KOPT-K1 (cell line): ENCODE measurements around the gene RIC1.
"Not testable (repeated sequence)": the region's sequence is repeated elsewhere in the genome, so short reads cannot be mapped to it uniquely, and the experiment has no call there.

ENCODE experiments used
- H3K27ac ChIP-seq: fragments of 200-600 bp; sonication (generic); 2 replicates; pipeline ENCODE4 v1.5.1; 2016; ENCODE audit warnings: antibody characterized with exemption, mild to moderate bottlenecking, low read depth, low read length; ENCODE audit not compliant: poor library complexity, severe bottlenecking
- H3K36me3 ChIP-seq: fragments of 200-600 bp; sonication (generic); 2 replicates; pipeline ENCODE4 v1.5.1; 2017; ENCODE audit warnings: antibody characterized with exemption, mild to moderate bottlenecking, low read length, moderate library complexity; ENCODE audit not compliant: insufficient read depth
- H3K9me3 ChIP-seq: fragments of 200-600 bp; sonication (generic); 2 replicates; pipeline ENCODE4 v1.5.1; 2017; ENCODE audit warnings: antibody characterized with exemption, low read length, mild to moderate bottlenecking; ENCODE audit not compliant: insufficient read depth, poor library complexity, severe bottlenecking

Gene RIC1

DNA sequence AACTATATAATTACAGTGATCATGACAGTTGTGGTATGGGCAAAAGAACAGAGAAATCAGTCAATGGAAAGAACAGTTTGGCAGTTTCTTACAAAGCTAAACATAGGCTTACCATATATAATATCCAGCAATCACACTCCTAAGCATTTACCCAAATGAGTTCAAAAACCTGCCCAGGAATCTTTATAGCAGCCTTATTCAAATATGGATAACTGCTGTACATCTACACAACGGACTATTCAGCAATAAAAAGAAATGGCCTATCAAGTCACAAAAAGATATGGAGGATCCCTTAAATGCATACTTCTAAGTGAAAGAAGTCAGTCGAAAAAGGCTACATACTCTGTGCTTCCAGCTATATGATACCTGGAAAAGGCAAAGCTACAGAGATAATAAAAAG is 167.4 kb downstream of the RIC1 start:
- Histone ChIP-seq H3K27ac (no peak overlapping the region), H3K36me3 (no peaks in the 10 kb centered on the region), H3K9me3 (no peaks in the 10 kb centered on the region)

DNA sequence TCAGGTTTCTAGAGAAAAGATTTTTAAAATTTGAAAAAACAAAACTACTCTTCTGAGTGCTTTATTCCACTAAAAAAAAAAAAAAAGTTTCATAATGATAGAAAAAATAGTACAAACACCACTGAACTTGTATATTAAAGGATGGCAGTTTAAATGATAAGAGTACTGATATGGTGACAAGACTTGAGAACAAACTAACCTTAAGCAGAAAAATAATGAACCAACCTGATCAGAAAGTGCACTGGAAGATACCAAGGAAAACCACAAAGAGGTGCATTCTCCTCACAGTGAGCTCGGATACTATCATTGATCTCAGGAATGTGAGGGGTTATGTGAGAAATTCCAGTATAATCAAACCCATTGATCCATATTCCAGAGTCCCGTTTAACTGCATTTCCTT is 169.7 kb downstream of the RIC1 start:
- no peak overlapping the region for H3K27ac ChIP-seq
- no peaks in the 10 kb centered on the region for H3K9me3 ChIP-seq
- no peaks in the 10 kb centered on the region for H3K36me3 ChIP-seq

DNA sequence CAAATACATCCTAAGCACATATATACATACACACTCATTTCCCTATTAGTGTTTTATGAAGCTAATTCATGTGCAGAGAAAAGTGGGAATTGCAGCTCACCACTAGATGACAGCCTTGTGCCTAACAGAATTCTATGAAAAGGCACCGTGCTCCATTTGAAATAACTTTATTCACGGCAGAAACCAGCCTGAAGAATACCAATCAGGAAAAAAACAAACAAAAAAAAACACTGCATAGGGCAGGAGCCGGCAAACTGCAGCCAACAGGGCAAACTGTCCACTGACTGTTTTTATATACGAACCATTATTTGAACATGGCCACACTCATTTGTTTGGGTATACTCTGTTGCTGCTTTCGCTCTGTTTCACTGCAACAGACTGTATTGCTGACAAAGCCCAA is 170.4 kb downstream of the RIC1 start:
- no peaks in the 10 kb centered on the region for H3K36me3 ChIP-seq
- H3K27ac ChIP-seq: no peak overlapping the region
- no peaks in the 10 kb centered on the region for H3K9me3 ChIP-seq

DNA sequence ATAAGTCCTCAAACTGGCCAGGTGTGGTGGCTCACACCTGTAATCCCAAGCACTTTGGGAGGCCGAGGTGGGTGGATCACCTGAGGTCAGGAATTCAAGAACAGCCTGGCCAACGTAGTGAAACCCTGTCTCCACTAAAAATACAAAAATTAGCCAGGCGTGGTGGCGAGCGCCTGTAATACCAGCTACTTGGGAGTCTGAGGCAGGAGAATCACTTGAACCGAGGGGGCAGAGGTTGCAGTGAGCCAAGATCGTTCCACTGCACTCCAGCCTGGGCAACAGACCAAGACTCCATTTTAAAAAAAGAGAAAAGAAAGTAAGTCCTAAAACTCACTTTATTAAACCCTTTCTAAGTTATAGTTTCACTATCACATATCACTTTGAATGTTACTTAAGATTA is 171.5 kb downstream of the RIC1 start:
- H3K36me3 ChIP-seq, H3K27ac ChIP-seq, H3K9me3 ChIP-seq: not testable (repeated sequence)

DNA sequence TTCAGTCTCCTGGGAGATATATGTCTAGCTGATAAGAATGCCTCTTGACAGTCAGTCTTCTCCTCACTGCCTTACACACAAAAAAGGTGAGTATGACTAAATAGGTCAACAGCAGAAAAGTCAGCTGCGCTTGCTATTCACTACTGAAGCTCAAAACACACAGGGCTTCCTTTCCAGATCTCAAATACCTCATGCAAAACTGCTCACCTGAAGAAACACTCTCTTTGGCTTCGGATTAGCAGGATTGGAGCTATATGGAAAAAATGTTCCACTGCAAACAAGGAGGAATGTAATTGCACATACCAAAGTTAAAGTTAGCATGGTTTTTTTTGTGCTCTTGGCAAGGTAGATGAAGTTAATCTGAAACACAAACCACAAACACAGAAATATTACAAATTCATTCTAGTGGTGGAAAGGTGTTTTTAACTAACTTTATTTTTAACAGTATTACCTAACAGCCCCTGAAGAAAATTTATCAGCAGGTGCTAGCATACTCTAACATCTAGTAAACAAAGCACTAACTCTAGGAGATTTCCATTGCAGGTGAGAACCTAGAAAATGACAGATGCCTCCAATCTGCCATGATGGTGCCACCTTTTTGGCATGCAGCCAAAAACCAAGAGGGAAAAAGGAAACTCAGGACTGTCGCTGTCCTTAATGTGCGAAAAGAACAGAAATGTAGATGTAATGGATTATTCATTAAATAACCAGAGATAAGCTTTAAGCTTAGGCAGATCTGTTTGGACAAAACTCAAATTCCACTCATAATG is 172.2 kb downstream of the RIC1 start:
- H3K9me3 ChIP-seq: no peaks in the 10 kb centered on the region
- H3K36me3 ChIP-seq: no peaks in the 10 kb centered on the region
- no peak overlapping the region for H3K27ac ChIP-seq

DNA sequence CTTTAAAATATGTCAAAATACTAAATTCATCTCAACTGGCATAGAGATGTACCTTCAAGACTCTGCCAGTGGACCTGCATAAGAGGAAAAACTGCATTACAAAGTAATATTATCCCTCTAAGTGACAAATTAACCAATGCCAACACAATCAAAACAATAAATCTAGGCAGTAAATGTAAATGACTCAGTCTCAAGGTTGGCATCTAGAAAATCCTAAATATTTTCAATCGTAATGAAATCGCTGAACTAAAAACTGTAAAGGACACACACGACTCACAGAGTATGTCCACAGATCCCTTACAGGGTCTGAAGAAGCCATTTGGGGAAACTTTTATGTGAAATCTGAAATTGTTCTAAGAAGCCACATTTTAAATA is 172.8 kb downstream of the RIC1 start:
- no peak overlapping the region for H3K27ac ChIP-seq
- H3K9me3 ChIP-seq: no peaks in the 10 kb centered on the region
- no peaks in the 10 kb centered on the region for H3K36me3 ChIP-seq

DNA sequence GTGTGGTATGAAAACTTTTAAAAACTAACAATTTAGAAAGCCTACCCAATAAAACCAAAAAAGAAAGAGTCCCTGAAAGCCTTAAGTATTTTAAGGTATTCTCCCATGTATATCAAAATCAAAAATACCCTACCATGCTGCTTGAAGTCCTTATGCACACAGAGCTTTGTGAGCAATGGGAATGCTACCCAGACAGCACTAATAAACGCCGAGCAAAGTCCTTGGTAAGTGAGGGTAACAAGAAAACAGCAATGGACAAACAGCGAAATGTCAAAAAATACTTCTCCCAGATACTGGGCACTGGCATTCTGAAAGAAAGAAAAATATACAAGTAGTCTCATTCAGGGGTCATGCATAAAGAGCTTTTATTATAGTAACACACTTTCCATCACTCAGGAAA is 176.6 kb downstream of the RIC1 start:
- no peaks in the 10 kb centered on the region for H3K9me3 ChIP-seq
- no peak overlapping the region for H3K27ac ChIP-seq
- no peaks in the 10 kb centered on the region for H3K36me3 ChIP-seq

DNA sequence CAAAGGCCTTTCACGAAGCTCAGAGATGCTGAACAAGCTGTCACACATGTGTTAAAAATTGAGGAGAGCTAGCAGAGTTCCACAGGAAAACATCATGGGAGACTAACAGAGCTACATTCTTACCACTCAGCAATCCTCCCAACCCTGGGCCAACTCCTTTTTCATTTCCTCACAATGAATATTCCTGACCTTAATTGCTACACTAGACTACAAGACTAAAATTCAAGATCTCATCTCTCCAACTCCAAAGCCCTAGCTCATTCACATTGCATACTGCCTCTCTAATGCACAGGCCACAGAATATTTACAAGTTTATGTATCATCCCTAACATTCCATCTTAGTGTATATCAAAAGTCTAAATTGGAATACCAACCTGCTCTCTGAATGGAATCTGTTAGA is 182.8 kb downstream of the RIC1 start:
- H3K27ac ChIP-seq: no peak overlapping the region
- no peaks in the 10 kb centered on the region for H3K36me3 ChIP-seq
- H3K9me3 ChIP-seq: no peaks in the 10 kb centered on the region

DNA sequence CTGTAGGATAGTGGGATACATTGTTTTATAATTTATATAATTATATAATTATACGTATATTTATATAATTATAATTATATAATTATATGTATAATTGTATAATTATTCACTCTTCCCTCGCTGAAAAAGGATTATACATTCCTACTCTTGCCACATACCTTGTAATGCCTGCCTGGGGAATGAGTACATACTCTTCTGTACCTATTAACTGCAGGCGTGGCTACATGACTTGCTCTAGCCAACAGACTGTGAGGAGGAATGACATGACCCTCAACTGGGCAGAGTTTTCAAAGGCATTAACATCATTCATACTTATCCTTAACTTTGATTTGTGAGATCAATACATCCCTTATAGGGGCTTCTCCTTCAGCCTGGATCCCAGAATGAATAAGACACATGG is 184.9 kb downstream of the RIC1 start:
- H3K9me3 ChIP-seq: no peaks in the 10 kb centered on the region
- no peak overlapping the region for H3K27ac ChIP-seq
- H3K36me3 ChIP-seq: no peaks in the 10 kb centered on the region

DNA sequence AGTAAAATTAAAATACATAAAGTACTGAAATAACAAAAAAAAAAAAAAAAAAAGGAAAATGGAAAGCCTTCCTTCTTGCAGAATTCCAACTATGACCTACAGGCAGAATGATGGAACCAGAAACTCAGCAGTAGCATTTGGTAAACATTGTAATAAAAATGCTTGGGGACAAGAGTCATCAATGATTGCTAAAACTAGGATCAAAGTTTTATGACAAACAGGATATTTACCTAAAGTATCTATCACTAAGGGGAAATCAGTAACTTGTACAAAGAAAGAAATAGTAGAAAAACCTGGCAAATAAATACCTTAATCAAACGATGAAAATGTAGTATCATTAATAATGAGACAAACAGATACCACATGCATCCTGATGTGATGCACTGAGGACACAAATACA is 186.6 kb downstream of the RIC1 start:
- no peak overlapping the region for H3K27ac ChIP-seq
- H3K9me3 ChIP-seq: no peaks in the 10 kb centered on the region
- no peaks in the 10 kb centered on the region for H3K36me3 ChIP-seq

DNA sequence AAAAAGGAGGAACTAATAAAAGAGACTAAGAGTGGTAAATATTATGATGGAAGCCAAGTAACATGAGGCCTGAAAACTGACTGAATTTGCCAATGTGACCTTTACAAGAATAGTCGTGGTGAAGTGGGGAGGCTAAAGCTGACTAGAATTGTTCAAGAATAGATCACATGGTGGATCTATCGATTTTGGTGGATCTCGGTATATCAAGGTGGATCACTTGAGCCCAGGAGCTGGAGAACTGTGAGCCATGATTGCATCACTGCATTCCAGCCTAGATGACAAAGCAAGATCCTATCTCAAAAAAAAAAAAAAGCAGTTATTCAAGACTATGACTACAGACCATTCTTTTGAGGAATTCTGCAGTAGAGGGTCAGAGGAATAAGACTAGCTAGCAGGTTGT is 189.0 kb downstream of the RIC1 start:
- H3K36me3 ChIP-seq: no peaks in the 10 kb centered on the region
- H3K27ac ChIP-seq: no peak overlapping the region
- no peaks in the 10 kb centered on the region for H3K9me3 ChIP-seq

DNA sequence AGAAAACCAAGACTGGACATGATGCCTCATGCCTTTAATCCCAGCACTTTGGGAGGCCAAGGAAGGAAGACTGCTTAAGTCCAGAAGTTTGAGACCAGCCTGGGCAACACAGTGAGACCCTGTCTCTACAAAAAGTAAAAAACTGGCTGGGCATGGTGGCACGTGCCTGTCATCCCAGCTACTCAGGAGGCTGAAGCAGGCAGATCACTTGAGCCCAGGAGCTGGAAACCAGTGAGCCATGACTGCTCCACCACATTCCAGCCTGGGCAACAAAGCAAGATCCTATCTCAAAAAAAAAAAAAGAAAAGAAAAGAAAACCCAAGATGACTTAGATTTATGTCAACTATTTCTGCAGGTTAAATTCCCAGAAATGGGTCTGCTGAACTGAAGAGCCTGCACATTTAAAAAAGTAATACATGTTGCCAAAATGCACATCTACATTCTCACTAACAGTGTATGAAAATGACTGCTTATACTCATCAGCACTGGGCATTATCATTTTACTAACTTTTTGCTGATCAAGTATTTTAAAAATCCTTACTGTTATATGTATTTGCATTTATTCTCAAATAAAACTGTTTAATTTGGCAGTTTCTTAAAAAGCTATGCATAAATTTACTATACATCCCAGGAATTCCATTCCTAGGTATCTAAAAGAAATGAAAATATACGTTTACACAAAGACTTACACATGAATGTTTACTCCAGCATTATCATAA is 189.7 kb downstream of the RIC1 start:
- Histone ChIP-seq H3K27ac (no peak overlapping the region), H3K36me3 (no peaks in the 10 kb centered on the region), H3K9me3 (no peaks in the 10 kb centered on the region)

DNA sequence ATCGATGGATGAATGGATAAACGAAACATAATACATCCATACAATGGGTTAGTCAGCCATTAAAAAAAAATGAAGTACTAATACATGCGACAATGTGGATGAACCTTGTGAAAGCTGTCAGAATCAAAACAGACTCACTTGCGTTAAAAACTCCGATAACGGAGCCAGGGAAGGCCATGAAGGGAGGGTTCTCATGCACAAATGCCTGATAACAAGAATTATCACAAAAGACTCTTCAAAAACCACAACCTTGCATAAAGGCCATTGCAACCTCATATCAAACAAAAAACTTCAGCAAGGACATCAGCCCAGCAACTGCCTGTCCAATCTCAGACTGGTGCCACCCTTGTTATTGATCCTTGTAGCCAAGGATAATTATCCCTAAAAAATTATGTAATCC is 190.3 kb downstream of the RIC1 start:
- no peak overlapping the region for H3K27ac ChIP-seq
- H3K36me3 ChIP-seq: no peaks in the 10 kb centered on the region
- no peaks in the 10 kb centered on the region for H3K9me3 ChIP-seq

DNA sequence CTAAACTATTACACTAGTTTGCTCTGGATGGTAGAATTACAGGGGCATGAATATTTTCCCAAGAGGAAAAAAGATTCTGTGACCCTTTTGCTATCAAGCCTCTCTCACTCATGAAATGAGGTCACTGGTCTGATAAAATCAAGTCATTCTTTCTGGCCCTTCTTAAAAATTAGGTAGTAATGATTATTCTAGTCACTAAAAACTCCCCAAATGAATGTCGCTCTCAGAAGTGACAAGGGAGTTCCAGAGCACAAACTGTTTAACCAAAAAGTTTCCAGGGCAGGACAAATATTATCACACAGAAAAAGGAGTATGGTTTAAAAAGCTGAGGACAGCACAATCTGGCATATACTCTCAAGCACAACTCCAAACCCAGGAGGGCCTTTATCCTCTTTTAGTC is 191.5 kb downstream of the RIC1 start:
- Histone ChIP-seq H3K36me3 (no peaks in the 10 kb centered on the region), H3K27ac (no peak overlapping the region), H3K9me3 (no peaks in the 10 kb centered on the region)

DNA sequence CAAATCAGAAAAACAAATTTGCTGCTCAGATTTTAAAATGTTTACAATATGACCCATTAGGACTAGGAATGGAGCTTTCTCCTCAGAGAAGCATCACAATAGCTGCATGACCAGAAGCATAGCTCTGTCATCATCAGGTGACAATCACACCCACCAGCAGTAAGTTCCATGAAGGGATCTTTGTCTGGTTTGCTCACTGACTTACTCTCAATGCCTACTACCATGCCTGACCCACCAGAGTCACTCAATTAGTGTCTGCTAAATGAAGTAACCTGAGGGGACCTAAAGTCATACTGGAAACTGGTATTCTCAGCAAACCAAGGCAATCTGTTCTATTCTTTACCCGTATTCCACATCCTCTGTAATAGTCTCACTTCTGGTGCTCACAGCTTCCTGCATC is 196.3 kb downstream of the RIC1 start:
- Histone ChIP-seq H3K27ac (no peak overlapping the region), H3K36me3 (no peaks in the 10 kb centered on the region)

More for the DNA sequence above, 196.3 kb downstream of the RIC1 start:
- no peaks in the 10 kb centered on the region for H3K9me3 ChIP-seq
